ENCODE data around the gene GNAQ.
"Not testable (repeated sequence)": the region's sequence is repeated elsewhere in the genome, so short reads cannot be mapped to it uniquely, and the experiment has no call there.

GNAQ gene

GRCh38 chr9:77877976-77878375, 153.6 kb downstream of the GNAQ start:
- no peak for DNase-seq (ENCODE audit: low read depth in 3 of 3)

- DNase-seq (ENCODE audit: low read depth in 3 of 3): no peak
These were observed 155.0 kb downstream of the GNAQ start for GRCh38 chr9:77876590-77876989.

- no peak for DNase-seq (ENCODE audit: low read depth in 3 of 3)
These were observed 155.5 kb downstream of the GNAQ start for GRCh38 chr9:77876091-77876490.

- DNase-seq (ENCODE audit: low read depth in 3 of 3): no peak
These were observed 158.7 kb downstream of the GNAQ start for GRCh38 chr9:77872863-77873262.

GRCh38 chr9:77872177-77872576, 159.4 kb downstream of the GNAQ start:
- DNase-seq (ENCODE audit: low read depth in 3 of 3): no peak

- DNase-seq (ENCODE audit: low read depth in 3 of 3): no peak
These were observed 160.1 kb downstream of the GNAQ start for GRCh38 chr9:77871483-77871882.

GRCh38 chr9:77866878-77867277, 164.7 kb downstream of the GNAQ start:
- DNase-seq (ENCODE audit: low read depth in 3 of 3): no peak

- DNase-seq (ENCODE audit: low read depth in 3 of 3): no peak
These were observed 166.1 kb downstream of the GNAQ start for GRCh38 chr9:77865385-77866047.

GRCh38 chr9:77864211-77864889, 167.3 kb downstream of the GNAQ start:
- no peak for DNase-seq (ENCODE audit: low read depth in 3 of 3)

- not testable (repeated sequence) for DNase-seq (ENCODE audit: low read depth in 3 of 3)
These were observed 168.0 kb downstream of the GNAQ start for GRCh38 chr9:77863638-77864037.

- not testable (repeated sequence) for DNase-seq (ENCODE audit: low read depth in 3 of 3)
These were observed 170.7 kb downstream of the GNAQ start for GRCh38 chr9:77860953-77861352.

- DNase-seq (ENCODE audit: low read depth in 3 of 3): no peak
These were observed 173.9 kb downstream of the GNAQ start for GRCh38 chr9:77857513-77858259.

GRCh38 chr9:77856615-77857014, 175.0 kb downstream of the GNAQ start:
- DNase-seq (ENCODE audit: low read depth in 3 of 3): no peak

- no peak for DNase-seq (ENCODE audit: low read depth in 3 of 3)
These were observed 176.7 kb downstream of the GNAQ start for GRCh38 chr9:77854916-77855311.

- DNase-seq (ENCODE audit: low read depth in 3 of 3): no peak
These were observed 177.2 kb downstream of the GNAQ start for GRCh38 chr9:77854258-77854915.

- DNase-seq (ENCODE audit: low read depth in 3 of 3): no peak
These were observed 177.9 kb downstream of the GNAQ start for GRCh38 chr9:77853716-77854115.

GRCh38 chr9:77851882-77852595, 179.6 kb downstream of the GNAQ start:
- no peak for DNase-seq (ENCODE audit: low read depth in 3 of 3)

- no peak for DNase-seq (ENCODE audit: low read depth in 3 of 3)
These were observed 182.7 kb downstream of the GNAQ start for GRCh38 chr9:77848897-77849296.

GRCh38 chr9:77848404-77848803, 183.2 kb downstream of the GNAQ start:
- DNase-seq (ENCODE audit: low read depth in 3 of 3): no peak

- no peak for DNase-seq (ENCODE audit: low read depth in 3 of 3)
These were observed 184.0 kb downstream of the GNAQ start for GRCh38 chr9:77847626-77848025.

- DNase-seq (ENCODE audit: low read depth in 3 of 3): no peak
These were observed 184.5 kb downstream of the GNAQ start for GRCh38 chr9:77847059-77847499.

- DNase-seq (ENCODE audit: low read depth in 3 of 3): no peak
These were observed 187.2 kb downstream of the GNAQ start for GRCh38 chr9:77844415-77844814.

Data from stimulated activated CD4-positive, alpha-beta T cell treated with anti-CD3 and anti-CD28 coated beads, TNF-alpha, amount 100 ng/mL, for 24 hours (primary cell).